Suprapubic skin (tissue), 3 donors: ENCODE data around the gene ANTXR2.

Source experiments
- POLR2AphosphoS5 ChIP-seq, 3 donors: sonication (generic); formaldehyde crosslinking; IDR thresholded peaks; one replicate each; pipeline ENCODE4 v1.6.1; 2017; ENCODE audit warnings: antibody characterized with exemption in 3 of 3
- TF ChIP-seq, protein P1 (sequence below), 2 donors: fragments of 200-600 bp in 1 of 2; fragments of 450-650 bp in 1 of 2; sonication (generic) in 1 of 2; IDR thresholded peaks; one replicate each; pipeline ENCODE4 v1.5.1; 2016 to 2019; ENCODE audit warnings: antibody characterized with exemption in 2 of 2, mild to moderate bottlenecking in 1 of 2, moderate library complexity in 1 of 2

DNA sequence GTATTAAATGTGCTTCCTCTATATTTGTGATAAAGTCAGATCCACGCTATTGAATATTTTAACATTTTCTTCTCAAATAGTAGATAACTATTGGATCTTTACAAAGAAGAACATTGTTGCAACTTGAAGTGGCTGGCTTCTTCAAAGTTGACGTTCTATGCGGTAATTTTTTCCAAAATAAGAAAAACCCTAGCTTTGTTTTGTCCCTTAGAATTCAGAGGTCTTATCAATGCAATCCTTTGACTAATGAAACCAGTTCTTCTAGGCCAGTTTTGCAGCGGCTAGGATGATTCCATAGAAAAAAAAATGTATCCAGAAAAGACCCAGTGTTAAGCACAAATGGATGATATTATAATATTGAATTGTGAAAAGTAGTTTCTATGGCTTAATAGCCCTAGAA lies 89.6 kb downstream of the ANTXR2 start:
- TF ChIP-seq, protein P1, sequence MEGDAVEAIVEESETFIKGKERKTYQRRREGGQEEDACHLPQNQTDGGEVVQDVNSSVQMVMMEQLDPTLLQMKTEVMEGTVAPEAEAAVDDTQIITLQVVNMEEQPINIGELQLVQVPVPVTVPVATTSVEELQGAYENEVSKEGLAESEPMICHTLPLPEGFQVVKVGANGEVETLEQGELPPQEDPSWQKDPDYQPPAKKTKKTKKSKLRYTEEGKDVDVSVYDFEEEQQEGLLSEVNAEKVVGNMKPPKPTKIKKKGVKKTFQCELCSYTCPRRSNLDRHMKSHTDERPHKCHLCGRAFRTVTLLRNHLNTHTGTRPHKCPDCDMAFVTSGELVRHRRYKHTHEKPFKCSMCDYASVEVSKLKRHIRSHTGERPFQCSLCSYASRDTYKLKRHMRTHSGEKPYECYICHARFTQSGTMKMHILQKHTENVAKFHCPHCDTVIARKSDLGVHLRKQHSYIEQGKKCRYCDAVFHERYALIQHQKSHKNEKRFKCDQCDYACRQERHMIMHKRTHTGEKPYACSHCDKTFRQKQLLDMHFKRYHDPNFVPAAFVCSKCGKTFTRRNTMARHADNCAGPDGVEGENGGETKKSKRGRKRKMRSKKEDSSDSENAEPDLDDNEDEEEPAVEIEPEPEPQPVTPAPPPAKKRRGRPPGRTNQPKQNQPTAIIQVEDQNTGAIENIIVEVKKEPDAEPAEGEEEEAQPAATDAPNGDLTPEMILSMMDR (IDR thresholded peaks at IDR 0.05): no peak
- no peak for TF ChIP-seq POLR2AphosphoS5 (IDR thresholded peaks at IDR 0.05)
